SK-N-SH (cell line): ENCODE results near the gene LSP1.

Source experiments
- CHD2 ChIP-seq: fragments of 150-350 bp; IDR thresholded peaks from 2 replicates; pipeline ENCODE4 v1.6.1; 2018; ENCODE audit warnings: low read length; ENCODE audit not compliant: partially characterized antibody
- EZH2phosphoT487 ChIP-seq: fragments of 200-600 bp; sonication (generic); IDR thresholded peaks from 2 replicates; pipeline ENCODE4 v1.6.1; 2017; ENCODE audit warnings: low read depth, mixed run types, mild to moderate bottlenecking, antibody characterized with exemption, moderate library complexity, borderline replicate concordance
- FOXJ3 ChIP-seq: sonication (generic); formaldehyde crosslinking; IDR thresholded peaks from 2 replicates; pipeline ENCODE4 v1.5.1; 2020; ENCODE audit warnings: mild to moderate bottlenecking, missing genetic modification reagents
- GABPA ChIP-seq: IDR thresholded peaks from 2 replicates; pipeline ENCODE4 v1.4.0; 2012; ENCODE audit warnings: low read depth, mild to moderate bottlenecking
- JUND ChIP-seq: IDR thresholded peaks from 2 replicates; pipeline ENCODE4 v1.4.0; 2012
- NFIC ChIP-seq: IDR thresholded peaks from 2 replicates; pipeline ENCODE4 v1.4.0; 2012; ENCODE audit warnings: borderline replicate concordance
- NRF1 ChIP-seq: IDR thresholded peaks from 2 replicates; pipeline ENCODE4 v1.6.1; 2012; ENCODE audit warnings: low read depth, mild to moderate bottlenecking, low read length
- POLR2AphosphoS5 ChIP-seq: IDR thresholded peaks from 2 replicates; pipeline ENCODE4 v1.6.1; 2012; ENCODE audit warnings: low read depth, low read length
- RAD21 ChIP-seq: IDR thresholded peaks from 2 replicates; pipeline ENCODE4 v1.6.1; 2012; ENCODE audit warnings: mild to moderate bottlenecking, low read length
- RFX5 ChIP-seq: IDR thresholded peaks from 2 replicates; pipeline ENCODE4 v1.6.1; 2012; ENCODE audit warnings: mild to moderate bottlenecking, improper control_type of control experiment, low read length
- SMC3 ChIP-seq: IDR thresholded peaks from 2 replicates; pipeline ENCODE4 v1.6.1; 2012; ENCODE audit warnings: low read depth, low read length, improper control_type of control experiment
- TF ChIP-seq, protein P1 (sequence below): fragments of 200-600 bp; sonication (generic); IDR thresholded peaks from 2 replicates; pipeline ENCODE4 v1.6.1; 2017; ENCODE audit warnings: antibody characterized with exemption, mild to moderate bottlenecking, moderate library complexity
- TF ChIP-seq, protein P2 (sequence below): IDR thresholded peaks from 2 replicates; pipeline ENCODE4 v1.4.0; 2012; ENCODE audit warnings: low read depth, borderline replicate concordance

DNA sequence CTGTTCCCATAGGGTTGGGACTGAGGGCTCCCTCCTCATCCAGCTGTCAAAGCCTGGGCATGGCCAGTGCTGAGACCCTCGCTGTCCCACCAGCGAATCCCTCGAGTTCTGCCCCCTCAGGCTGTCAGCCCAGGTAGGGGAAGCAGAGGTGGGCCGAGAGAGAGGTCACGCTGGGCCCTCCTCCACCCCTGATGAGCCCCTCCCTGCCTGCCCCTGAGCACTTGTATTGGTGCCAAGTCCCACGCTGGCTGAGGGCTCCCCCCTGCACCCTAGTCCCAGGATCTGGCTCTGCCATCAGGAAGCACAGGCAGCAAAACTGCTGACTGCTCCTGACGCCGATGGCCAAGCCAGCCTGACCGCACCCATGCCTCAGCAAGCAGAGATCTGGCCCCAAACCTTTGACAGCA is 35.5 kb downstream of the LSP1 start:
- TF ChIP-seq, protein P1, sequence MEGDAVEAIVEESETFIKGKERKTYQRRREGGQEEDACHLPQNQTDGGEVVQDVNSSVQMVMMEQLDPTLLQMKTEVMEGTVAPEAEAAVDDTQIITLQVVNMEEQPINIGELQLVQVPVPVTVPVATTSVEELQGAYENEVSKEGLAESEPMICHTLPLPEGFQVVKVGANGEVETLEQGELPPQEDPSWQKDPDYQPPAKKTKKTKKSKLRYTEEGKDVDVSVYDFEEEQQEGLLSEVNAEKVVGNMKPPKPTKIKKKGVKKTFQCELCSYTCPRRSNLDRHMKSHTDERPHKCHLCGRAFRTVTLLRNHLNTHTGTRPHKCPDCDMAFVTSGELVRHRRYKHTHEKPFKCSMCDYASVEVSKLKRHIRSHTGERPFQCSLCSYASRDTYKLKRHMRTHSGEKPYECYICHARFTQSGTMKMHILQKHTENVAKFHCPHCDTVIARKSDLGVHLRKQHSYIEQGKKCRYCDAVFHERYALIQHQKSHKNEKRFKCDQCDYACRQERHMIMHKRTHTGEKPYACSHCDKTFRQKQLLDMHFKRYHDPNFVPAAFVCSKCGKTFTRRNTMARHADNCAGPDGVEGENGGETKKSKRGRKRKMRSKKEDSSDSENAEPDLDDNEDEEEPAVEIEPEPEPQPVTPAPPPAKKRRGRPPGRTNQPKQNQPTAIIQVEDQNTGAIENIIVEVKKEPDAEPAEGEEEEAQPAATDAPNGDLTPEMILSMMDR, result no peak
- TF ChIP-seq RFX5 (no peak), RAD21 (no peak), EZH2phosphoT487 (no peak), SMC3 (no peak), NFIC (no peak), NRF1 (no peak), GABPA (no peak), CHD2 (no peak), JUND (no peak), FOXJ3 (no peak), POLR2AphosphoS5 (no peak)
- TF ChIP-seq, protein P2, sequence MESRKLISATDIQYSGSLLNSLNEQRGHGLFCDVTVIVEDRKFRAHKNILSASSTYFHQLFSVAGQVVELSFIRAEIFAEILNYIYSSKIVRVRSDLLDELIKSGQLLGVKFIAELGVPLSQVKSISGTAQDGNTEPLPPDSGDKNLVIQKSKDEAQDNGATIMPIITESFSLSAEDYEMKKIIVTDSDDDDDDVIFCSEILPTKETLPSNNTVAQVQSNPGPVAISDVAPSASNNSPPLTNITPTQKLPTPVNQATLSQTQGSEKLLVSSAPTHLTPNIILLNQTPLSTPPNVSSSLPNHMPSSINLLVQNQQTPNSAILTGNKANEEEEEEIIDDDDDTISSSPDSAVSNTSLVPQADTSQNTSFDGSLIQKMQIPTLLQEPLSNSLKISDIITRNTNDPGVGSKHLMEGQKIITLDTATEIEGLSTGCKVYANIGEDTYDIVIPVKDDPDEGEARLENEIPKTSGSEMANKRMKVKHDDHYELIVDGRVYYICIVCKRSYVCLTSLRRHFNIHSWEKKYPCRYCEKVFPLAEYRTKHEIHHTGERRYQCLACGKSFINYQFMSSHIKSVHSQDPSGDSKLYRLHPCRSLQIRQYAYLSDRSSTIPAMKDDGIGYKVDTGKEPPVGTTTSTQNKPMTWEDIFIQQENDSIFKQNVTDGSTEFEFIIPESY, result no peak
